Liver (tissue), 9 donors: Measurements from ENCODE around the gene DAAM1. TPM values are rescaled to one million over a fixed set of nuclear protein-coding genes. Genes with fewer than 3 reads are reported as not detected.

ENCODE experiments used
- DNase-seq: peaks from one replicate; pipeline ENCODE4 v3.0.0-alpha.2; 2017; ENCODE audit warnings: low spot score
- H3K27ac ChIP-seq, 2 donors: one replicate each; pipeline ENCODE4 v1.7.0; 2013; ENCODE audit warnings: inconsistent platforms in 2 of 2, low read length in 2 of 2, control low read depth in 1 of 2, low read depth in 1 of 2, mild to moderate bottlenecking in 1 of 2
- H3K27me3 ChIP-seq, 4 donors: one replicate each; pipeline versions ENCODE4 v1.6.1 to v1.7.0; 2013; ENCODE audit warnings: low read length in 3 of 4, inconsistent platforms in 1 of 4, mild to moderate bottlenecking in 1 of 4, moderate library complexity in 1 of 4; ENCODE audit not compliant: control insufficient read depth in 4 of 4, insufficient read depth in 4 of 4
- H3K36me3 ChIP-seq, 4 donors: one replicate each; pipeline versions ENCODE4 v1.6.1 to v1.7.0; 2013; ENCODE audit warnings: low read length in 3 of 4, mild to moderate bottlenecking in 3 of 4, low read depth in 1 of 4, moderate library complexity in 1 of 4; ENCODE audit not compliant: control insufficient read depth in 4 of 4, insufficient read depth in 3 of 4
- H3K4me1 ChIP-seq, 4 donors: one replicate each; pipeline versions ENCODE4 v1.6.1 to v1.7.0; 2013; ENCODE audit warnings: low read length in 3 of 4, mild to moderate bottlenecking in 3 of 4, moderate library complexity in 1 of 4; ENCODE audit not compliant: control insufficient read depth in 4 of 4, insufficient read depth in 4 of 4
- H3K4me3 ChIP-seq, 3 donors: one replicate each; pipeline versions ENCODE4 v1.6.1 to v1.7.0; 2013; ENCODE audit warnings: low read length in 3 of 3, control low read depth in 1 of 3, low read depth in 1 of 3, mild to moderate bottlenecking in 1 of 3
- H3K9ac ChIP-seq, 2 donors: one replicate each; pipeline ENCODE4 v1.7.0; 2013; ENCODE audit warnings: low read length in 2 of 2, mild to moderate bottlenecking in 2 of 2, moderate library complexity in 2 of 2, control low read depth in 1 of 2, low read depth in 1 of 2
- H3K9me3 ChIP-seq, 4 donors: one replicate each; pipeline versions ENCODE4 v1.6.1 to v1.7.0; 2013; ENCODE audit warnings: low read length in 3 of 4; ENCODE audit not compliant: control insufficient read depth in 4 of 4
- EGR1 ChIP-seq, 2 donors: IDR thresholded peaks; 2 replicates each; pipeline ENCODE4 v1.6.1; 2016 to 2018; ENCODE audit warnings: antibody characterized with exemption in 2 of 2, low read depth in 2 of 2
- FOXA1 ChIP-seq: IDR thresholded peaks from 2 replicates; pipeline ENCODE4 v1.6.1; 2016; ENCODE audit warnings: antibody characterized with exemption
- FOXA2 ChIP-seq: IDR thresholded peaks from 2 replicates; pipeline ENCODE4 v1.6.1; 2016; ENCODE audit warnings: antibody characterized with exemption
- GABPA ChIP-seq, 2 donors: IDR thresholded peaks in 1 of 2; conservative IDR thresholded peaks in 1 of 2; 2 replicates each; pipeline ENCODE4 v1.6.1; 2016; ENCODE audit warnings: antibody characterized with exemption in 2 of 2, mild to moderate bottlenecking in 1 of 2, moderate library complexity in 1 of 2
- HNF4A ChIP-seq, 2 donors: conservative IDR thresholded peaks; 2 replicates each; pipeline ENCODE4 v1.6.1; 2016; ENCODE audit warnings: antibody characterized with exemption in 2 of 2, mild to moderate bottlenecking in 2 of 2
- HNF4G ChIP-seq: IDR thresholded peaks from 2 replicates; pipeline ENCODE4 v1.6.1; 2016; ENCODE audit warnings: antibody characterized with exemption
- JUND ChIP-seq, 2 donors: IDR thresholded peaks; 2 replicates each; pipeline ENCODE4 v1.6.1; 2016; ENCODE audit warnings: antibody characterized with exemption in 2 of 2
- NR2F2 ChIP-seq: IDR thresholded peaks from 2 replicates; pipeline ENCODE4 v1.6.1; 2016; ENCODE audit warnings: antibody characterized with exemption
- RAD21 ChIP-seq, 2 donors: IDR thresholded peaks; 2 replicates each; pipeline ENCODE4 v1.6.1; 2016; ENCODE audit warnings: antibody characterized with exemption in 2 of 2, mild to moderate bottlenecking in 2 of 2
- RXRA ChIP-seq, 2 donors: IDR thresholded peaks; 2 replicates each; pipeline ENCODE4 v1.6.1; 2017 to 2018; ENCODE audit warnings: antibody characterized with exemption in 2 of 2, mild to moderate bottlenecking in 1 of 2
- SP1 ChIP-seq: IDR thresholded peaks from 2 replicates; pipeline ENCODE4 v1.6.1; 2018; ENCODE audit warnings: antibody characterized with exemption, mild to moderate bottlenecking
- TAF1 ChIP-seq: conservative IDR thresholded peaks from 2 replicates; pipeline ENCODE4 v1.6.1; 2016; ENCODE audit warnings: antibody characterized with exemption, mild to moderate bottlenecking
- YY1 ChIP-seq: IDR thresholded peaks from 2 replicates; pipeline ENCODE4 v1.6.1; 2016; ENCODE audit warnings: antibody characterized with exemption, mild to moderate bottlenecking
- WGBS: extraction: QIAGEN DNeasy Blood & Tissue Kit; methylation state at CpG from one replicate; pipeline ENCODE4 v1.1.7; 2013; 5-methylcytosine and 5-hydroxymethylcytosine counted together
- polyA plus RNA-seq, 2 donors: library from polyadenylated mRNA; stranded (reverse) in 1 of 2; unstranded in 1 of 2; fragments of 200-250 nt in 1 of 2; fragments of >200 nt in 1 of 2; fragmentation: Nextera tagmentation in 1 of 2; extraction: Ambion mirVana in 1 of 2; gene quantifications; one replicate each; pipeline versions ENCODE4 v1.2.1 to v1.2.3, GENCODE V29; 2013 to 2015
- total RNA-seq, 2 donors: library from RNA; depleted of rRNA; stranded (reverse); fragments of >200 nt; gene quantifications; one replicate each; pipeline ENCODE4 v1.2.3, GENCODE V29; 2014
- TF ChIP-seq, protein P1 (sequence below): IDR thresholded peaks from 2 replicates; pipeline ENCODE4 v1.6.1; 2016; ENCODE audit warnings: antibody characterized with exemption
- TF ChIP-seq, protein P2 (sequence below): IDR thresholded peaks from 2 replicates; pipeline ENCODE4 v1.6.1; 2016; ENCODE audit warnings: antibody characterized with exemption
- TF ChIP-seq, protein P3 (sequence below): fragments of 150-350 bp; IDR thresholded peaks from 2 replicates; pipeline ENCODE4 v1.5.1; 2017; ENCODE audit warnings: improper control_type of control experiment, low read depth, low read length; ENCODE audit not compliant: missing input control
- TF ChIP-seq, protein P4 (sequence below): IDR thresholded peaks from 2 replicates; pipeline ENCODE4 v1.6.1; 2016; ENCODE audit warnings: antibody characterized with exemption, mild to moderate bottlenecking
- donor health status: healthy.
- donor health status: healthy.
- donor health status: healthy.
- donor health status: healthy.
- donor health status: healthy.

Gene DAAM1
- total and polyA plus RNA-seq, 4 donors = 9.5 to 28.4 (median 18.5) TPM

DNA sequence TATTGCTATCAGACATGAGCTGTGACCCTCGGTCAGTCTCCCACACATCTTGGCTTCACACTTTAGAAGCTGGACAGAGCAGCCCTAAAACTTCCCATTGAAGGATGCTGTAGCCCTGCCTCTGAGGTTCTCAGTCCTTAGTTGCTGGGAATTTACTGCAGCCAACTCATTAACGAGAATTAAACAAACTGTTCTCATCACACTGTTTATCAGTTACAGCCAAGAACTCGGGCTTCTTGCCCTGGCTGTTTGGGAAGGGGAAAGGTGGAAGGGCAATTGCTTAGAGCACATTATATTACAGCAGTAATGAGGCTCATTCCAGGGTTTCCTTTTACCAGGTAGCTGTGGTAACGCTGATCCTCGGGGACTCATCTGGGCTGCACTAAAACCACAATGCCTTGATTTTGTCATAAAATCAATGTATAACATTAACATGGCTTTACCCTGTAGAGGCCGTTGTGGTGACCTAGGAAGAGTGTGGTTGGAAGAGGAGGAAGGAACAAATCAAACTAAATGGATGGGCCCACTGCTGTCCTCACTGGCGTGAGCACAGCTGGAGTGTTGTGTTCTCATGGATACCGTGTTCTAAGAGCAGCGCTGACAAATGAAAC is 189.6 kb downstream of the DAAM1 start:
- Histone ChIP-seq H3K27me3 (no peaks in the 10 kb centered on the region), H3K9me3 (no peaks in the 10 kb centered on the region), H3K9ac (no peak overlapping the region), H3K4me3 (no peak overlapping the region), H3K36me3 (no peaks in the 10 kb centered on the region), H3K27ac (no peak overlapping the region), H3K4me1 (peaks cover 0 to 5% (median under 1%) of the 10 kb centered on the region in 4 donors)
- TF ChIP-seq, protein P1, sequence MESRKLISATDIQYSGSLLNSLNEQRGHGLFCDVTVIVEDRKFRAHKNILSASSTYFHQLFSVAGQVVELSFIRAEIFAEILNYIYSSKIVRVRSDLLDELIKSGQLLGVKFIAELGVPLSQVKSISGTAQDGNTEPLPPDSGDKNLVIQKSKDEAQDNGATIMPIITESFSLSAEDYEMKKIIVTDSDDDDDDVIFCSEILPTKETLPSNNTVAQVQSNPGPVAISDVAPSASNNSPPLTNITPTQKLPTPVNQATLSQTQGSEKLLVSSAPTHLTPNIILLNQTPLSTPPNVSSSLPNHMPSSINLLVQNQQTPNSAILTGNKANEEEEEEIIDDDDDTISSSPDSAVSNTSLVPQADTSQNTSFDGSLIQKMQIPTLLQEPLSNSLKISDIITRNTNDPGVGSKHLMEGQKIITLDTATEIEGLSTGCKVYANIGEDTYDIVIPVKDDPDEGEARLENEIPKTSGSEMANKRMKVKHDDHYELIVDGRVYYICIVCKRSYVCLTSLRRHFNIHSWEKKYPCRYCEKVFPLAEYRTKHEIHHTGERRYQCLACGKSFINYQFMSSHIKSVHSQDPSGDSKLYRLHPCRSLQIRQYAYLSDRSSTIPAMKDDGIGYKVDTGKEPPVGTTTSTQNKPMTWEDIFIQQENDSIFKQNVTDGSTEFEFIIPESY = no peak
- TF ChIP-seq NR2F2 (peak; percentile 90), RXRA (IDR thresholded peaks at IDR 0.05) (peak; percentile 37), RAD21 (IDR thresholded peaks at IDR 0.05) (peak in 1 of 2 donors; percentile 10), JUND (IDR thresholded peaks at IDR 0.05) (no peak), FOXA2 (no peak), YY1 (no peak), GABPA (IDR thresholded peaks at IDR 0.05 in 1 of 2, conservative IDR thresholded peaks at IDR 0.05 in 1 of 2) (no peak), FOXA1 (no peak), TAF1 (no peak), HNF4G (no peak), SP1 (no peak), HNF4A (conservative IDR thresholded peaks at IDR 0.05) (no peak), EGR1 (IDR thresholded peaks at IDR 0.05; ENCODE audit: low read depth in 2 of 2) (no peak)
- TF ChIP-seq, protein P2, sequence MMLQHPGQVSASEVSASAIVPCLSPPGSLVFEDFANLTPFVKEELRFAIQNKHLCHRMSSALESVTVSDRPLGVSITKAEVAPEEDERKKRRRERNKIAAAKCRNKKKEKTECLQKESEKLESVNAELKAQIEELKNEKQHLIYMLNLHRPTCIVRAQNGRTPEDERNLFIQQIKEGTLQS = no peak
- TF ChIP-seq, protein P3, sequence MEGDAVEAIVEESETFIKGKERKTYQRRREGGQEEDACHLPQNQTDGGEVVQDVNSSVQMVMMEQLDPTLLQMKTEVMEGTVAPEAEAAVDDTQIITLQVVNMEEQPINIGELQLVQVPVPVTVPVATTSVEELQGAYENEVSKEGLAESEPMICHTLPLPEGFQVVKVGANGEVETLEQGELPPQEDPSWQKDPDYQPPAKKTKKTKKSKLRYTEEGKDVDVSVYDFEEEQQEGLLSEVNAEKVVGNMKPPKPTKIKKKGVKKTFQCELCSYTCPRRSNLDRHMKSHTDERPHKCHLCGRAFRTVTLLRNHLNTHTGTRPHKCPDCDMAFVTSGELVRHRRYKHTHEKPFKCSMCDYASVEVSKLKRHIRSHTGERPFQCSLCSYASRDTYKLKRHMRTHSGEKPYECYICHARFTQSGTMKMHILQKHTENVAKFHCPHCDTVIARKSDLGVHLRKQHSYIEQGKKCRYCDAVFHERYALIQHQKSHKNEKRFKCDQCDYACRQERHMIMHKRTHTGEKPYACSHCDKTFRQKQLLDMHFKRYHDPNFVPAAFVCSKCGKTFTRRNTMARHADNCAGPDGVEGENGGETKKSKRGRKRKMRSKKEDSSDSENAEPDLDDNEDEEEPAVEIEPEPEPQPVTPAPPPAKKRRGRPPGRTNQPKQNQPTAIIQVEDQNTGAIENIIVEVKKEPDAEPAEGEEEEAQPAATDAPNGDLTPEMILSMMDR = no peak
- TF ChIP-seq, protein P4, sequence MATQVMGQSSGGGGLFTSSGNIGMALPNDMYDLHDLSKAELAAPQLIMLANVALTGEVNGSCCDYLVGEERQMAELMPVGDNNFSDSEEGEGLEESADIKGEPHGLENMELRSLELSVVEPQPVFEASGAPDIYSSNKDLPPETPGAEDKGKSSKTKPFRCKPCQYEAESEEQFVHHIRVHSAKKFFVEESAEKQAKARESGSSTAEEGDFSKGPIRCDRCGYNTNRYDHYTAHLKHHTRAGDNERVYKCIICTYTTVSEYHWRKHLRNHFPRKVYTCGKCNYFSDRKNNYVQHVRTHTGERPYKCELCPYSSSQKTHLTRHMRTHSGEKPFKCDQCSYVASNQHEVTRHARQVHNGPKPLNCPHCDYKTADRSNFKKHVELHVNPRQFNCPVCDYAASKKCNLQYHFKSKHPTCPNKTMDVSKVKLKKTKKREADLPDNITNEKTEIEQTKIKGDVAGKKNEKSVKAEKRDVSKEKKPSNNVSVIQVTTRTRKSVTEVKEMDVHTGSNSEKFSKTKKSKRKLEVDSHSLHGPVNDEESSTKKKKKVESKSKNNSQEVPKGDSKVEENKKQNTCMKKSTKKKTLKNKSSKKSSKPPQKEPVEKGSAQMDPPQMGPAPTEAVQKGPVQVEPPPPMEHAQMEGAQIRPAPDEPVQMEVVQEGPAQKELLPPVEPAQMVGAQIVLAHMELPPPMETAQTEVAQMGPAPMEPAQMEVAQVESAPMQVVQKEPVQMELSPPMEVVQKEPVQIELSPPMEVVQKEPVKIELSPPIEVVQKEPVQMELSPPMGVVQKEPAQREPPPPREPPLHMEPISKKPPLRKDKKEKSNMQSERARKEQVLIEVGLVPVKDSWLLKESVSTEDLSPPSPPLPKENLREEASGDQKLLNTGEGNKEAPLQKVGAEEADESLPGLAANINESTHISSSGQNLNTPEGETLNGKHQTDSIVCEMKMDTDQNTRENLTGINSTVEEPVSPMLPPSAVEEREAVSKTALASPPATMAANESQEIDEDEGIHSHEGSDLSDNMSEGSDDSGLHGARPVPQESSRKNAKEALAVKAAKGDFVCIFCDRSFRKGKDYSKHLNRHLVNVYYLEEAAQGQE = no peak
- 73% methylated on average over 9 of the region's 9 CpGs for WGBS
- no peak for DNase-seq
